IMR-90 (cell line): ENCODE measurements around the gene MRPS25. TPM values are rescaled to one million over a fixed set of nuclear protein-coding genes. Genes with fewer than 3 reads are reported as not detected.

Experiments used
- ATAC-seq: fragments of 200-7000 bp; cut with Tn5 transposase; 2 replicates; pipeline ENCODE4 v1.9.1; 2020; ENCODE audit warnings: low read depth, mild to moderate bottlenecking, moderate library complexity
- BruUV-seq: library from RNA; stranded (reverse); fragments of 400-500 nt; replicated peaks from 2 replicates; lab custom pipeline; 2021; lab: Mats Ljungman, UMichigan
- CTCF ChIA-PET: fragments of 300-600 bp; formaldehyde crosslinking; extraction: SDS; loops from one replicate; lab custom pipeline; 2021; ENCODE audit warnings: antibody characterized with exemption; lab: Yijun Ruan, JAX
- POLR2A ChIA-PET: fragments of 300-600 bp; sonication (Branson Sonifier 250); formaldehyde crosslinking; loops from one replicate; lab custom pipeline; 2022; ENCODE audit warnings: antibody characterized with exemption; ENCODE audit not compliant: unreplicated experiment; lab: Charles Lee
- DNase-seq: peaks from one replicate; pipeline ENCODE4 v3.0.0; 2013
- H2AFZ ChIP-seq: replicated peaks from 2 replicates; pipeline ENCODE3; 2013; ENCODE audit warnings: low read length, mild to moderate bottlenecking; ENCODE audit not compliant: poor library complexity
- H2AK5ac ChIP-seq: 2 replicates; pipeline ENCODE4 v1.6.1; 2013; ENCODE audit warnings: low read depth, low read length, inconsistent platforms
- H2AK9ac ChIP-seq: replicated peaks from 2 replicates; pipeline ENCODE3; 2013; ENCODE audit warnings: mild to moderate bottlenecking, low read depth, low read length, moderate library complexity; ENCODE audit not compliant: poor library complexity
- H2BK120ac ChIP-seq: 2 replicates; pipeline ENCODE4 v1.6.1; 2013; ENCODE audit warnings: low read depth, low read length, inconsistent platforms
- H2BK15ac ChIP-seq: 3 replicates; pipeline ENCODE4 v1.6.1; 2013; ENCODE audit warnings: low read depth, low read length, inconsistent platforms
- H2BK20ac ChIP-seq: 2 replicates; pipeline ENCODE4 v1.6.1; 2013; ENCODE audit warnings: low read depth, mild to moderate bottlenecking, inconsistent platforms, low read length, moderate library complexity
- H2BK5ac ChIP-seq: 2 replicates; pipeline ENCODE4 v1.6.1; 2013; ENCODE audit warnings: mild to moderate bottlenecking, low read depth, low read length, inconsistent platforms; ENCODE audit not compliant: poor library complexity, severe bottlenecking
- H3K14ac ChIP-seq: replicated peaks from 2 replicates; pipeline ENCODE4 v1.6.1; 2013; ENCODE audit warnings: low read depth, low read length, inconsistent platforms
- H3K18ac ChIP-seq: 2 replicates; pipeline ENCODE4 v1.6.1; 2013; ENCODE audit warnings: low read depth, low read length, control low read depth
- H3K23ac ChIP-seq: 2 replicates; pipeline ENCODE4 v1.6.1; 2013; ENCODE audit warnings: low read depth, low read length, inconsistent platforms
- H3K27ac ChIP-seq: 2 replicates; pipeline ENCODE4 v1.5.1; 2013; ENCODE audit warnings: mild to moderate bottlenecking, control low read depth, low read length; ENCODE audit not compliant: insufficient read depth
- H3K27me3 ChIP-seq: 2 replicates; pipeline ENCODE4 v1.6.1; 2013; ENCODE audit warnings: low read length; ENCODE audit not compliant: control insufficient read depth, insufficient read depth
- H3K36me3 ChIP-seq: 2 replicates; pipeline ENCODE4 v1.6.1; 2013; ENCODE audit warnings: low read length, mixed read lengths; ENCODE audit not compliant: control insufficient read depth, insufficient read depth
- H3K4ac ChIP-seq: 2 replicates; pipeline ENCODE4 v1.6.1; 2013; ENCODE audit warnings: low read depth, low read length, inconsistent platforms
- H3K4me1 ChIP-seq: 2 replicates; pipeline ENCODE4 v1.6.1; 2013; ENCODE audit warnings: low read length, mixed read lengths; ENCODE audit not compliant: control insufficient read depth, insufficient read depth
- H3K4me2 ChIP-seq: 2 replicates; pipeline ENCODE4 v1.6.1; 2013; ENCODE audit warnings: low read depth, mild to moderate bottlenecking, control low read depth, low read length, moderate library complexity
- H3K4me3 ChIP-seq: 2 replicates; pipeline ENCODE4 v1.5.1; 2013; ENCODE audit warnings: low read depth, mild to moderate bottlenecking, control low read depth, low read length, moderate library complexity; ENCODE audit not compliant: insufficient read depth
- H3K56ac ChIP-seq: 2 replicates; pipeline ENCODE4 v1.6.1; 2013; ENCODE audit warnings: low read length, inconsistent platforms; ENCODE audit not compliant: insufficient read depth; ENCODE audit errors: extremely low read depth
- H3K79me1 ChIP-seq, 2 experiments: 2 replicates each; pipeline ENCODE4 v1.6.1; 2013; ENCODE audit warnings: low read length in 2 of 2, inconsistent platforms in 1 of 2, low read depth in 1 of 2
- H3K9ac ChIP-seq: 2 replicates; pipeline ENCODE4 v1.6.1; 2013; ENCODE audit warnings: low read depth, low read length, control low read depth
- H3K9me1 ChIP-seq: 2 replicates; pipeline ENCODE4 v1.6.1; 2013; ENCODE audit warnings: low read length, inconsistent platforms; ENCODE audit not compliant: insufficient read depth
- H3K9me3 ChIP-seq: 2 replicates; pipeline ENCODE4 v1.6.1; 2013; ENCODE audit warnings: low read length; ENCODE audit not compliant: control insufficient read depth, insufficient read depth
- H4K20me1 ChIP-seq: 2 replicates; pipeline ENCODE4 v1.6.1; 2013; ENCODE audit warnings: low read length, inconsistent platforms; ENCODE audit not compliant: insufficient read depth
- H4K5ac ChIP-seq: 2 replicates; pipeline ENCODE4 v1.6.1; 2013; ENCODE audit warnings: mild to moderate bottlenecking, low read depth, low read length, control low read depth
- H4K8ac ChIP-seq, 2 experiments: 2 replicates each; pipeline ENCODE4 v1.6.1; 2013; ENCODE audit warnings: low read depth in 2 of 2, low read length in 2 of 2, control low read depth in 1 of 2, inconsistent platforms in 1 of 2
- H4K91ac ChIP-seq: 2 replicates; pipeline ENCODE4 v1.6.1; 2013; ENCODE audit warnings: low read depth, low read length, inconsistent platforms; ENCODE audit not compliant: insufficient read depth
- BHLHE40 ChIP-seq: fragments of 150-350 bp; IDR thresholded peaks from 2 replicates; pipeline ENCODE4 v1.6.1; 2016; ENCODE audit warnings: mild to moderate bottlenecking, low read depth, low read length
- CHD1 ChIP-seq: IDR thresholded peaks from 2 replicates; pipeline ENCODE4 v1.6.1; 2012; ENCODE audit warnings: low read depth, low read length, improper control_type of control experiment
- ELK1 ChIP-seq: fragments of 150-350 bp; IDR thresholded peaks from 2 replicates; pipeline ENCODE4 v1.6.1; 2016; ENCODE audit warnings: low read depth, mild to moderate bottlenecking, low read length, moderate library complexity, borderline replicate concordance
- POLR2A ChIP-seq: IDR thresholded peaks from 2 replicates; pipeline ENCODE4 v1.6.1; 2012; ENCODE audit warnings: mild to moderate bottlenecking, low read depth, low read length
- RCOR1 ChIP-seq: IDR thresholded peaks from 2 replicates; pipeline ENCODE4 v1.6.1; 2012; ENCODE audit warnings: mild to moderate bottlenecking, low read length, improper control_type of control experiment; ENCODE audit not compliant: insufficient replicate concordance
- RFX5 ChIP-seq: IDR thresholded peaks from 2 replicates; pipeline ENCODE4 v1.8.0; 2012; ENCODE audit warnings: low read depth, mild to moderate bottlenecking, low read length, moderate library complexity
- WGBS, 2 experiments: methylation state at CpG; one replicate each; pipeline versions ENCODE4 v1.1.5 to v1.1.7; 2013; ENCODE audit warnings: missing lambda C conversion rate in 2 of 2; ENCODE audit not compliant: insufficient read length in 1 of 2; ENCODE audit errors: extremely low coverage in 2 of 2; 5-methylcytosine and 5-hydroxymethylcytosine counted together
- dilution Hi-C: fragments of 300-500 bp; cut with HindIII; formaldehyde crosslinking; loops from one replicate; pipeline ENCODE4 v1.14.3; 2018; ENCODE audit warnings: low sequenced_read_pairs; ENCODE audit not compliant: unreplicated experiment
- in situ Hi-C: fragments of 300-500 bp; cut with MboI; formaldehyde crosslinking; loops from 3 replicates; pipeline ENCODE4 v1.14.3; 2019; ENCODE audit warnings: low sequenced_read_pairs, inconsistent platforms, mixed read lengths
- intact Hi-C: fragments of 100-400 bp; cut with micrococcal nuclease; formaldehyde crosslinking; loops from 2 replicates; pipeline ENCODE4 v1.10.0; 2022
- polyA plus RNA-seq, 3 experiments: library from polyadenylated mRNA; depleted of rRNA; stranded (reverse); fragments of >200 nt; gene quantifications; 2 replicates each; pipeline ENCODE4 v1.2.3, GENCODE V29; 2012; ENCODE audit warnings: low replicate concordance in 1 of 3
- total RNA-seq: library from RNA; depleted of rRNA; stranded (reverse); fragments of >200 nt; gene quantifications from 2 replicates; pipeline ENCODE4 v1.2.3, GENCODE V29; 2012
- TF ChIP-seq, protein P1 (sequence below): fragments of 150-350 bp; IDR thresholded peaks from 2 replicates; pipeline ENCODE4 v1.6.1; 2017; ENCODE audit warnings: mild to moderate bottlenecking, antibody characterized with exemption, low read length, low read depth

Gene MRPS25
- total and polyA plus RNA-seq, 2 of the 4 experiments (the other 2 are of a cell fraction), result 9.0 to 20.8 TPM

DNA sequence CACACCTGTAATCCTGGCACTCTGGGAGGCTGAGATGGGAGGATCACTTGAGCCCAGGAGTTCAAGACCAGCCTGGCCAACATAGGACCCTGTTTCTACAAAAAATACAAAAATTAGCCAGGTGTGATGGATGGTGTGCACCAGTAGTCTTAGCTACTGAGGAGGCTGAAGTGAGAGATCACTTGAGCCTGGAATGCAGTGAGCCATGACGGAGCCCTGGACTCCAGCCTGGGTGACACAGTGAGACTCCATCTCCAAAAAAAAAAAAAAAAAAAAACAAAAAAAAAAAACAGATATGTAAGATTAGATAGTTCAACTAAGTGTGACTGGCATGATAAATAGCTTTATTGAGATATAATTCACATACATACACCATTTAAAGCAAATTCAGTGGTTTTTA is 24.1 kb upstream of the MRPS25 start:
- H2AK5ac ChIP-seq, result no peak overlapping the region
- no peak overlapping the region for H3K9ac ChIP-seq
- no peak overlapping the region for H4K8ac ChIP-seq
- no peak overlapping the region for H3K4me2 ChIP-seq
- H2AFZ ChIP-seq, result no peak overlapping the region
- peaks cover 3 to 5% of the 10 kb centered on the region in 2 experiments; a peak in 2 of 4 replicates for H3K79me1 ChIP-seq
- no peak overlapping the region for H4K91ac ChIP-seq
- no peak for TF ChIP-seq POLR2A
- no peak for TF ChIP-seq RFX5
- no peak for TF ChIP-seq RCOR1
- no peak for TF ChIP-seq ELK1
- TF ChIP-seq, protein P1, sequence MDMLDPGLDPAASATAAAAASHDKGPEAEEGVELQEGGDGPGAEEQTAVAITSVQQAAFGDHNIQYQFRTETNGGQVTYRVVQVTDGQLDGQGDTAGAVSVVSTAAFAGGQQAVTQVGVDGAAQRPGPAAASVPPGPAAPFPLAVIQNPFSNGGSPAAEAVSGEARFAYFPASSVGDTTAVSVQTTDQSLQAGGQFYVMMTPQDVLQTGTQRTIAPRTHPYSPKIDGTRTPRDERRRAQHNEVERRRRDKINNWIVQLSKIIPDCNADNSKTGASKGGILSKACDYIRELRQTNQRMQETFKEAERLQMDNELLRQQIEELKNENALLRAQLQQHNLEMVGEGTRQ, result no peak
- TF ChIP-seq BHLHE40, result no peak
- no peak for TF ChIP-seq CHD1
- no peak overlapping the region for H3K4ac ChIP-seq
- ChIA-PET POLR2A (no interaction called here), CTCF (no interaction called here)
- no peak overlapping the region for H4K5ac ChIP-seq
- H3K9me3 ChIP-seq, result no peaks in the 10 kb centered on the region
- no peak overlapping the region for H3K27ac ChIP-seq
- no peak overlapping the region for H2BK20ac ChIP-seq
- H2AK9ac ChIP-seq, result no peak overlapping the region
- H3K4me3 ChIP-seq, result no peak overlapping the region
- H3K36me3 ChIP-seq, result peaks cover 26% of the 10 kb centered on the region
- no peak overlapping the region for H3K23ac ChIP-seq
- no peaks in the 10 kb centered on the region for H3K9me1 ChIP-seq
- ATAC-seq, result no peak
- no peak for DNase-seq
- no peaks in the 10 kb centered on the region for H3K4me1 ChIP-seq
- no peak overlapping the region for H3K14ac ChIP-seq
- BruUV-seq, result no TSS peak
- H3K27me3 ChIP-seq, result no peaks in the 10 kb centered on the region
- no peak overlapping the region for H2BK15ac ChIP-seq
- H3K56ac ChIP-seq, result no peak overlapping the region
- in situ Hi-C loops, result no loop called here
- no CpG with 5 or more reads among the region's 1 CpG for WGBS, 2 experiments
- H3K18ac ChIP-seq, result no peak overlapping the region
- intact Hi-C loops, result no loop called here
- H2BK120ac ChIP-seq, result no peak overlapping the region
- no peaks in the 10 kb centered on the region for H4K20me1 ChIP-seq
- H2BK5ac ChIP-seq, result no peak overlapping the region
- dilution Hi-C loops, result no loop called here
